Measurements from ENCODE around the gene COQ8A.

COQ8A gene

DNA sequence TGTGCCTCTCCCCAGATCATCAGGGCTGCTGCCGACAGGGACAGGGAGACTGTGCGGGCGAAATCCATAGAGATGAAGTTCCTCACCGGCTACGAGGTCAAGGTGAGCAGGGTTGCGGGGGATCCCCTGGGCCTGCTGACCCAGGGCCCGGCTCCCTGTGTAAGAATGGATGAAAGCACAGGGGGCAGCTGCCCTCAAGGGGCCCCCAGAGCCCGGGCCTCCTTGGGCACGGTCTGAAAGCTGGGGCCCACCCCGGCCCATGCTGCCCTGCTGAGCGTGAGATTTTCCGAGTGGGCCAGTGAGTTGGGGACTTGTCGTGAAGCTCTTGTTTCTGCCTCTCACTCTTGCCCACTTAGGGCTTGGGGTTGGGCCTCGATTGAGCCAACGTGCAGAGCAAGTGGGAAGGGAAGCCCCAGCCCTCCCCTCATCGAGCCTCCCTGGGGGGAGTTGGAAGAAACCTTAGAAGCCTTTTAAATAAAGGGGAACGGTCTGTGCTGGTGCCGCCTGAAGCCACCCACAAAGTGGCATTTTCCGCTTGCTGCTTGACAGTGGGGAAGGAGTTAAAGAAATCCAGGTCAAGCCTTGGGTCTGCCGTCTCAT is 45.2 kb downstream of the COQ8A start:
- H3K36me3 ChIP-seq (ENCODE audit: insufficient read depth, insufficient read length, low read length), result peaks cover 24% of the 10 kb centered on the region
- H3K4me3 ChIP-seq (ENCODE audit: insufficient read length, low read depth), result no peak overlapping the region
- DNase-seq (ENCODE audit: low read depth, low spot score), result no peak

DNA sequence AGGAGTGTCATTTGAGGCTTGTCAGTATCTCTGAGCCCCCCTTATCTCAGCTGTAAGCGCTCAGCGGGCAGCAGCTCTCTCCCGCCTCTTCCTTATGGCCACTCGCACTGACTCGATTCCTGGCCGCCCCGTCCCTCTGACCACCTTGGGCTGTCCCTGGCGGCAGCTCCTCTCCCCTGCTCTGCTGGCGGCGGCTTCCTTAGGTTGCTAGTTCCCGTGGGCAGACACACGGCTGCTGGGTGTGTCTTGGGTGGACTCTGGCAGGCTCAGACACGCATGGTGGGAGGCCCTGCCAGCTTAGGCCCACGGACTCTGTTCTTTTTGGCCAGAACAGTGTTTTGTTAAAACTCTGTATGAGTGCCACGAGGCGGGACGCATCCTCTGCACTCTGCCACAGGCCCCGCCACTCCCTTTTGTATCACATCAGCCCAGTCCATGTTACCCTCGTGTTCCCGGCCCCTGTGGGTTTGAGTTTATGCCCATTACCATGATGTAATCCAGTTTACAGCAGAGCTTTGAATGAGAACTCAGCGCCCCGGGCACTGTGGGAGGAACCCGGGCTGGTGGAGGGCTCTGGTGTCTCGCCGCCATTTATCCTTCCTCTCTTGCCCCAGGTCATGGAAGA is 45.9 kb downstream of the COQ8A start:
- H3K36me3 ChIP-seq (ENCODE audit: insufficient read depth, insufficient read length, low read length), result peaks cover 25% of the 10 kb centered on the region
- DNase-seq (ENCODE audit: low read depth, low spot score), result no peak
- no peak overlapping the region for H3K4me3 ChIP-seq (ENCODE audit: insufficient read length, low read depth)
- H3K9me3 ChIP-seq (ENCODE audit: insufficient read depth, low read length), result no peaks in the 10 kb centered on the region
- H3K27me3 ChIP-seq (ENCODE audit: insufficient read depth, insufficient read length), result no peaks in the 10 kb centered on the region
- peak overlapping the region; percentile 8 for H3K9ac ChIP-seq (ENCODE audit: insufficient read length, low read depth)
- peaks cover 13% of the 10 kb centered on the region for H3K4me1 ChIP-seq (ENCODE audit: insufficient read depth, insufficient read length)
- TF ChIP-seq ZNF274 (IDR thresholded peaks at IDR 0.05; ENCODE audit: low read depth, low read length) (no peak), SUZ12 (IDR thresholded peaks at IDR 0.05; ENCODE audit: extremely low read depth, insufficient read depth, insufficient read length) (no peak), YY1 (IDR thresholded peaks at IDR 0.05; ENCODE audit: insufficient read depth, insufficient read length) (no peak)

More for the DNA sequence above, 45.2 kb downstream of the COQ8A start:
- H3K4me1 ChIP-seq (ENCODE audit: insufficient read depth, insufficient read length), result peaks cover 13% of the 10 kb centered on the region
- no peak overlapping the region for H3K9ac ChIP-seq (ENCODE audit: insufficient read length, low read depth)
- no peaks in the 10 kb centered on the region for H3K27me3 ChIP-seq (ENCODE audit: insufficient read depth, insufficient read length)
- no peak for TF ChIP-seq ZNF274 (IDR thresholded peaks at IDR 0.05; ENCODE audit: low read depth, low read length)
- TF ChIP-seq SUZ12 (IDR thresholded peaks at IDR 0.05; ENCODE audit: extremely low read depth, insufficient read depth, insufficient read length), result no peak
- TF ChIP-seq YY1 (IDR thresholded peaks at IDR 0.05; ENCODE audit: insufficient read depth, insufficient read length), result no peak
- no peaks in the 10 kb centered on the region for H3K9me3 ChIP-seq (ENCODE audit: insufficient read depth, low read length)

- Histone ChIP-seq H3K9ac (ENCODE audit: insufficient read length, low read depth) (no peak overlapping the region), H3K36me3 (ENCODE audit: insufficient read depth, insufficient read length, low read length) (peaks cover 25% of the 10 kb centered on the region), H3K4me1 (ENCODE audit: insufficient read depth, insufficient read length) (peaks cover 13% of the 10 kb centered on the region), H3K4me3 (ENCODE audit: insufficient read length, low read depth) (no peak overlapping the region), H3K9me3 (ENCODE audit: insufficient read depth, low read length) (no peaks in the 10 kb centered on the region), H3K27me3 (ENCODE audit: insufficient read depth, insufficient read length) (no peaks in the 10 kb centered on the region)
- TF ChIP-seq ZNF274 (IDR thresholded peaks at IDR 0.05; ENCODE audit: low read depth, low read length), result no peak
- no peak for TF ChIP-seq SUZ12 (IDR thresholded peaks at IDR 0.05; ENCODE audit: extremely low read depth, insufficient read depth, insufficient read length)
- no peak for TF ChIP-seq YY1 (IDR thresholded peaks at IDR 0.05; ENCODE audit: insufficient read depth, insufficient read length)
- DNase-seq (ENCODE audit: low read depth, low spot score), result no peak
Measured at GRCh38 chr1:226986496-226987178, 46.5 kb downstream of the COQ8A start.

- Histone ChIP-seq H3K4me1 (ENCODE audit: insufficient read depth, insufficient read length) (peaks cover 13% of the 10 kb centered on the region), H3K27me3 (ENCODE audit: insufficient read depth, insufficient read length) (no peaks in the 10 kb centered on the region), H3K36me3 (ENCODE audit: insufficient read depth, insufficient read length, low read length) (peaks cover 25% of the 10 kb centered on the region), H3K9ac (ENCODE audit: insufficient read length, low read depth) (no peak overlapping the region), H3K4me3 (ENCODE audit: insufficient read length, low read depth) (no peak overlapping the region), H3K9me3 (ENCODE audit: insufficient read depth, low read length) (no peaks in the 10 kb centered on the region)
- no peak for TF ChIP-seq YY1 (IDR thresholded peaks at IDR 0.05; ENCODE audit: insufficient read depth, insufficient read length)
- TF ChIP-seq SUZ12 (IDR thresholded peaks at IDR 0.05; ENCODE audit: extremely low read depth, insufficient read depth, insufficient read length), result no peak
- no peak for TF ChIP-seq ZNF274 (IDR thresholded peaks at IDR 0.05; ENCODE audit: low read depth, low read length)
- no peak for DNase-seq (ENCODE audit: low read depth, low spot score)
Measured at GRCh38 chr1:226987179-226987536, 47.1 kb downstream of the COQ8A start.

DNA sequence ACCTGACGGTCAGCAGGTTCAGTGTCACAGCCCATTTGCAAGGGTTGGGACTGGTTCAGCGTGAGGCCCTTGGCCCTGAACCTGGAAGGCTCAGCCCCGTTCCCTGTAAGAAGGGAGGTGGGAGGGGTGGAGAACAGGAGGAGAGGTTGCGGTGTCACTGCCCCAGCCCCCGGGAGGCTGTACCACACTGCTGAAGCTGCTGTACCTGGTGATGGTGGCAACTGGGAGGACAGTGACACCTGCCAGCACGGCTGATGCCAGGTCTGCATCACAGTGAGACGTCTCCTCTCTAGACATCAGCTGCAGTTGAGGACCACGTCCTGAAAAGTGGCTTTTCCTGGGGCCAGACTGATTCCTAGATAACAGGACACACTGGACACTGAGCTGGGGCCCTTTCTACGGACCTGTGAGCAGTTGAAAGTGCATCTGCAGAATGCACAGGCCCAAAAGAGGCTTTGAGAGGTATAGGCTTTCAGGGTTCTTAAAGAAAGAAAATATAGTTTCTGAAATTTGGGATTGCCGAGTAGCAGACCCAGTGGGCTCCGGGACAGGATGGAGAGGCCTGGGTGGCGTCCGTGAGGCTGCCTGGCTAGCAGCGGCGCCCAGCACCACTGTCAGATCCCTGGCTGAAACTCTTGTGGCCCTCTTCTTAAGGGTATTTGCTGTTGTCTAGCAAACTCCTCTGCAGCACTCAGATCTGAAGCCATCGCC is 47.7 kb downstream of the COQ8A start:
- TF ChIP-seq ZNF274 (IDR thresholded peaks at IDR 0.05; ENCODE audit: low read depth, low read length), result no peak
- TF ChIP-seq SUZ12 (IDR thresholded peaks at IDR 0.05; ENCODE audit: extremely low read depth, insufficient read depth, insufficient read length), result no peak
- TF ChIP-seq YY1 (IDR thresholded peaks at IDR 0.05; ENCODE audit: insufficient read depth, insufficient read length), result no peak
- no peaks in the 10 kb centered on the region for H3K9me3 ChIP-seq (ENCODE audit: insufficient read depth, low read length)
- H3K9ac ChIP-seq (ENCODE audit: insufficient read length, low read depth), result no peak overlapping the region
- no peaks in the 10 kb centered on the region for H3K27me3 ChIP-seq (ENCODE audit: insufficient read depth, insufficient read length)
- peaks cover 13% of the 10 kb centered on the region for H3K4me1 ChIP-seq (ENCODE audit: insufficient read depth, insufficient read length)
- no peak overlapping the region for H3K4me3 ChIP-seq (ENCODE audit: insufficient read length, low read depth)
- H3K36me3 ChIP-seq (ENCODE audit: insufficient read depth, insufficient read length, low read length), result peaks cover 25% of the 10 kb centered on the region
- DNase-seq (ENCODE audit: low read depth, low spot score), result no peak

DNA sequence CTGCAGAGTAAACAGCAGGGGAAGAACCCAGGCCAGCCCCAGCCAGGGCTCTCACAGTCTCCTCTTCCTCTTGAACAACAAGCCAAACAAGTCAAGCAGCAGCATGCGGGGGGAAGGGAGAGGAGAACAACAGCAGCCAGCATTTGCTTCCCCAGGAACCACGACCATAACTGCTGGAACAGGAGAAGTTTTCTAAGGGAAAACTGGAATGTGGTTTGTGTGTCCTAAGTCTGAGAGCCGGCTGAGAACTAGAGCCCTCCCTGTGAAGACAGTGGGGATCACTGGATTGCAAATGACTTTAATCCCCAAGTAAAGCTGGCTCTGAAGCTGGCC is 48.2 kb downstream of the COQ8A start:
- DNase-seq (ENCODE audit: low read depth, low spot score), result peak; percentile 44
- peaks cover 13% of the 10 kb centered on the region for H3K4me1 ChIP-seq (ENCODE audit: insufficient read depth, insufficient read length)
- no peaks in the 10 kb centered on the region for H3K9me3 ChIP-seq (ENCODE audit: insufficient read depth, low read length)
- H3K36me3 ChIP-seq (ENCODE audit: insufficient read depth, insufficient read length, low read length), result peaks cover 21% of the 10 kb centered on the region
- no peaks in the 10 kb centered on the region for H3K27me3 ChIP-seq (ENCODE audit: insufficient read depth, insufficient read length)
- TF ChIP-seq SUZ12 (IDR thresholded peaks at IDR 0.05; ENCODE audit: extremely low read depth, insufficient read depth, insufficient read length), result no peak
- no peak for TF ChIP-seq YY1 (IDR thresholded peaks at IDR 0.05; ENCODE audit: insufficient read depth, insufficient read length)
- TF ChIP-seq ZNF274 (IDR thresholded peaks at IDR 0.05; ENCODE audit: low read depth, low read length), result no peak
- no peak overlapping the region for H3K9ac ChIP-seq (ENCODE audit: insufficient read length, low read depth)
- no peak overlapping the region for H3K4me3 ChIP-seq (ENCODE audit: insufficient read length, low read depth)
